Measurements from ENCODE around the gene KHDC1.

DNA sequence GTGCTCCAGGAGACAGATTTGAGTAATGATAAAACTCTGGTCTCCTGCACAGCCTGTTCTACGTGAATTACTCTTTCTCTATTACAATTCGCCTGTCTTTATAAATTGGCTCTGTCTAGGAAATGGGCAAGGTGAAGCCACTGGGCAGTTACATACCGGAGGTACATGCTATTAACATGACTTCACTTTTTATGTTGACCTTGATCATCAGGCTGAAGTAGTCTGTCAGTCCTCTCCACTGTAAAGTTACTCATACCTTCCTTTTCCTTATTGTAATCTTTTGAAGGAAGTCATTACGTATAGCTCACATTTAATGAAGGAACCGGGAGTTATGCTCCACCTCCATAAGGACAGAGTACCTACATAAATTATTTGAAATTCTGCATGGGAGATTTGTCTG, 19.9 kb upstream of the KHDC1 start:
- TF ChIP-seq EZH2phosphoT487 (IDR thresholded peaks at IDR 0.05; ENCODE audit: borderline replicate concordance) (no peak), POLR2AphosphoS5 (IDR thresholded peaks at IDR 0.05; ENCODE audit: low read depth, low read length) (no peak), TCF7L2 (IDR thresholded peaks at IDR 0.05; ENCODE audit: borderline replicate concordance, extremely low read depth, insufficient read depth, insufficient read length) (no peak), POLR2A (IDR thresholded peaks at IDR 0.05; ENCODE audit: borderline replicate concordance, extremely low read depth, insufficient read depth, insufficient read length) (no peak)
- TF ChIP-seq, protein P1, sequence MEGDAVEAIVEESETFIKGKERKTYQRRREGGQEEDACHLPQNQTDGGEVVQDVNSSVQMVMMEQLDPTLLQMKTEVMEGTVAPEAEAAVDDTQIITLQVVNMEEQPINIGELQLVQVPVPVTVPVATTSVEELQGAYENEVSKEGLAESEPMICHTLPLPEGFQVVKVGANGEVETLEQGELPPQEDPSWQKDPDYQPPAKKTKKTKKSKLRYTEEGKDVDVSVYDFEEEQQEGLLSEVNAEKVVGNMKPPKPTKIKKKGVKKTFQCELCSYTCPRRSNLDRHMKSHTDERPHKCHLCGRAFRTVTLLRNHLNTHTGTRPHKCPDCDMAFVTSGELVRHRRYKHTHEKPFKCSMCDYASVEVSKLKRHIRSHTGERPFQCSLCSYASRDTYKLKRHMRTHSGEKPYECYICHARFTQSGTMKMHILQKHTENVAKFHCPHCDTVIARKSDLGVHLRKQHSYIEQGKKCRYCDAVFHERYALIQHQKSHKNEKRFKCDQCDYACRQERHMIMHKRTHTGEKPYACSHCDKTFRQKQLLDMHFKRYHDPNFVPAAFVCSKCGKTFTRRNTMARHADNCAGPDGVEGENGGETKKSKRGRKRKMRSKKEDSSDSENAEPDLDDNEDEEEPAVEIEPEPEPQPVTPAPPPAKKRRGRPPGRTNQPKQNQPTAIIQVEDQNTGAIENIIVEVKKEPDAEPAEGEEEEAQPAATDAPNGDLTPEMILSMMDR (IDR thresholded peaks at IDR 0.05 in 2 of 3, conservative IDR thresholded peaks at IDR 0.05 in 1 of 3; ENCODE audit: borderline replicate concordance in 1 of 3, insufficient read depth in 1 of 3, low read depth in 2 of 3, low read length in 2 of 3): no peak
